H9 (cell line): ENCODE data around the gene NSUN6. TPM values are rescaled to one million over a fixed set of nuclear protein-coding genes. Genes with fewer than 3 reads are reported as not detected.

Experiments used
- DNase-seq: peaks from one replicate; pipeline ENCODE4 v3.0.0-alpha.2; 2017
- H2AFZ ChIP-seq: one replicate; pipeline ENCODE4 v1.6.1; 2013; ENCODE audit warnings: mild to moderate bottlenecking, low read length, control low read depth, moderate library complexity
- H2AK5ac ChIP-seq: 2 replicates; pipeline ENCODE4 v1.6.1; 2013; ENCODE audit warnings: low read length, control low read depth, mixed read lengths; ENCODE audit not compliant: insufficient read length
- H2BK120ac ChIP-seq: one replicate; pipeline ENCODE4 v1.6.1; 2013; ENCODE audit warnings: low read depth, mild to moderate bottlenecking, low read length, control low read depth, inconsistent platforms; ENCODE audit not compliant: poor library complexity, severe bottlenecking
- H2BK12ac ChIP-seq: 2 replicates; pipeline ENCODE4 v1.6.1; 2013; ENCODE audit warnings: low read length, control low read depth, mixed read lengths, low read depth; ENCODE audit not compliant: insufficient read length
- H2BK15ac ChIP-seq: 2 replicates; pipeline ENCODE4 v1.6.1; 2013; ENCODE audit warnings: low read depth, low read length, control low read depth
- H2BK20ac ChIP-seq: one replicate; pipeline ENCODE4 v1.6.1; 2013; ENCODE audit warnings: low read depth, mild to moderate bottlenecking, low read length, control low read depth, inconsistent platforms; ENCODE audit not compliant: poor library complexity, severe bottlenecking
- H2BK5ac ChIP-seq: 2 replicates; pipeline ENCODE4 v1.6.1; 2013; ENCODE audit warnings: low read length, control low read depth, mixed read lengths; ENCODE audit not compliant: insufficient read length
- H3K14ac ChIP-seq: 2 replicates; pipeline ENCODE4 v1.6.1; 2013; ENCODE audit warnings: low read length, control low read depth; ENCODE audit not compliant: insufficient read depth
- H3K18ac ChIP-seq: 2 replicates; pipeline ENCODE4 v1.6.1; 2013; ENCODE audit warnings: low read depth, mild to moderate bottlenecking, mixed read lengths, low read length, control low read depth; ENCODE audit not compliant: insufficient read length
- H3K23ac ChIP-seq: 2 replicates; pipeline ENCODE4 v1.6.1; 2013; ENCODE audit warnings: low read length, control low read depth, mixed read lengths, low read depth; ENCODE audit not compliant: insufficient read length
- H3K23me2 ChIP-seq: 2 replicates; pipeline ENCODE4 v1.6.1; 2013; ENCODE audit warnings: low read depth, mild to moderate bottlenecking, mixed read lengths, low read length, control low read depth; ENCODE audit not compliant: insufficient read length, poor library complexity, severe bottlenecking
- H3K27ac ChIP-seq: 2 replicates; pipeline ENCODE4 v1.5.1; 2013; ENCODE audit warnings: low read length, control low read depth, mixed read lengths, low read depth; ENCODE audit not compliant: insufficient read length
- H3K27me3 ChIP-seq: 2 replicates; pipeline ENCODE4 v1.6.1; 2013; ENCODE audit warnings: low read length, control low read depth, inconsistent platforms; ENCODE audit not compliant: insufficient read depth
- H3K4ac ChIP-seq: 2 replicates; pipeline ENCODE4 v1.6.1; 2013; ENCODE audit warnings: low read depth, mild to moderate bottlenecking, control low read depth, inconsistent platforms, low read length, moderate library complexity
- H3K4me1 ChIP-seq: 2 replicates; pipeline ENCODE4 v1.6.1; 2013; ENCODE audit warnings: low read length, control low read depth, inconsistent platforms; ENCODE audit not compliant: insufficient read depth
- H3K4me2 ChIP-seq: 2 replicates; pipeline ENCODE4 v1.6.1; 2013; ENCODE audit warnings: low read length, control low read depth, mixed read lengths; ENCODE audit not compliant: insufficient read length, insufficient read depth
- H3K56ac ChIP-seq: 2 replicates; pipeline ENCODE4 v1.6.1; 2013; ENCODE audit warnings: low read depth, mild to moderate bottlenecking, mixed read lengths, low read length, control low read depth; ENCODE audit not compliant: insufficient read length
- H3K79me1 ChIP-seq: 2 replicates; pipeline ENCODE4 v1.6.1; 2013; ENCODE audit warnings: low read depth, mild to moderate bottlenecking, moderate library complexity, low read length, control low read depth, inconsistent platforms; ENCODE audit not compliant: insufficient read depth, poor library complexity, severe bottlenecking
- H3K79me2 ChIP-seq: 2 replicates; pipeline ENCODE4 v1.6.1; 2013; ENCODE audit warnings: low read length, control low read depth, inconsistent platforms; ENCODE audit not compliant: insufficient read depth
- H3K9ac ChIP-seq: 2 replicates; pipeline ENCODE4 v1.6.1; 2013; ENCODE audit warnings: low read length, control low read depth, mixed read lengths; ENCODE audit not compliant: insufficient read length; ENCODE audit errors: extremely low read depth
- H3K9me3 ChIP-seq: one replicate; pipeline ENCODE4 v1.6.1; 2013; ENCODE audit warnings: low read depth, low read length, inconsistent platforms; ENCODE audit not compliant: control insufficient read depth
- H3T11ph ChIP-seq: one replicate; pipeline ENCODE4 v1.6.1; 2013; ENCODE audit warnings: mild to moderate bottlenecking, low read length, control low read depth, inconsistent platforms
- H4K20me1 ChIP-seq: one replicate; pipeline ENCODE4 v1.6.1; 2013; ENCODE audit not compliant: control insufficient read depth, insufficient read length, insufficient read depth
- H4K5ac ChIP-seq: 2 replicates; pipeline ENCODE4 v1.6.1; 2013; ENCODE audit warnings: low read depth, mild to moderate bottlenecking, mixed read lengths, low read length, control low read depth; ENCODE audit not compliant: insufficient read length
- H4K8ac ChIP-seq: replicated peaks from 2 replicates; pipeline ENCODE4 v1.6.1; 2013; ENCODE audit warnings: low read length, control low read depth, mixed read lengths, low read depth; ENCODE audit not compliant: insufficient read length
- H4K91ac ChIP-seq: 2 replicates; pipeline ENCODE4 v1.6.1; 2013; ENCODE audit warnings: low read depth, mild to moderate bottlenecking, moderate library complexity, mixed read lengths, low read length, control low read depth; ENCODE audit not compliant: insufficient read length
- H3K27ac Mint-ChIP-seq, 3 experiments: 2 replicates in 2 of 3; 3 replicates in 1 of 3; pipeline ENCODE4 v1.8.0; 2020 to 2021; ENCODE audit warnings: mixed read lengths in 3 of 3, mild to moderate bottlenecking in 1 of 3, moderate library complexity in 1 of 3
- H3K27me3 Mint-ChIP-seq: 2 replicates; pipeline ENCODE4 v1.8.0; 2021; ENCODE audit warnings: low read depth, mild to moderate bottlenecking, moderate library complexity, mixed read lengths
- H3K36me3 Mint-ChIP-seq, 3 experiments: 2 replicates in 2 of 3; 3 replicates in 1 of 3; pipeline ENCODE4 v1.8.0; 2020 to 2021; ENCODE audit warnings: low read depth in 3 of 3, mixed read lengths in 3 of 3; ENCODE audit not compliant: insufficient read depth in 1 of 3
- H3K4me1 Mint-ChIP-seq, 2 experiments: 2 replicates each; pipeline ENCODE4 v1.8.0; 2020; ENCODE audit warnings: mixed read lengths in 2 of 2
- H3K4me3 Mint-ChIP-seq, 2 experiments: 2 replicates in 1 of 2; 3 replicates in 1 of 2; pipeline ENCODE4 v1.8.0; 2020 to 2021; ENCODE audit warnings: mild to moderate bottlenecking in 2 of 2, mixed read lengths in 2 of 2, moderate library complexity in 1 of 2
- H3K9me3 Mint-ChIP-seq, 2 experiments: 2 replicates in 1 of 2; 3 replicates in 1 of 2; pipeline ENCODE4 v1.8.0; 2020; ENCODE audit warnings: mild to moderate bottlenecking in 2 of 2, mixed read lengths in 2 of 2, moderate library complexity in 1 of 2
- CTCF ChIP-seq: fragments of 200-600 bp; sonication (generic); conservative IDR thresholded peaks from 3 replicates; pipeline ENCODE4 v1.8.0; 2021; ENCODE audit warnings: antibody characterized with exemption, mild to moderate bottlenecking
- WGBS: extraction: QIAGEN DNeasy Blood & Tissue Kit; methylation state at CpG from one replicate; pipeline ENCODE4 v1.1.7; 2013; ENCODE audit warnings: missing lambda C conversion rate, low lambda C conversion rate, mixed read lengths; ENCODE audit not compliant: insufficient read length; ENCODE audit errors: extremely low coverage; 5-methylcytosine and 5-hydroxymethylcytosine counted together
- total RNA-seq: library from RNA; stranded (reverse); gene quantifications from 2 replicates; pipeline ENCODE4 v1.2.1, GENCODE V29; 2021

Gene NSUN6
- total RNA-seq, 1 experiment from 2014 or later: 11.9 TPM

- no peak for DNase-seq
- Histone ChIP-seq H3K14ac (no peak overlapping the region), H2BK15ac (no peak overlapping the region), H2BK5ac (no peak overlapping the region), H3K4me1 (no peaks in the 10 kb centered on the region), H3K27ac (no peak overlapping the region), H2BK20ac (no peak overlapping the region), H3K27me3 (no peaks in the 10 kb centered on the region), H2AK5ac (no peak overlapping the region), H4K8ac (no peak overlapping the region), H3K23me2 (no peaks in the 10 kb centered on the region), H2AFZ (no peak overlapping the region), H3K79me1 (no peaks in the 10 kb centered on the region), H2BK120ac (no peak overlapping the region), H3K4me2 (no peak overlapping the region), H3K56ac (no peak overlapping the region), H4K91ac (no peak overlapping the region), H3K9me3 (peaks cover 97% of the 10 kb centered on the region), H3K4ac (no peak overlapping the region), H2BK12ac (no peak overlapping the region), H3K9ac (no peak overlapping the region), H4K20me1 (no peaks in the 10 kb centered on the region), H4K5ac (no peak overlapping the region), H3K23ac (no peak overlapping the region), H3K18ac (no peak overlapping the region), H3T11ph (no peak overlapping the region), H3K79me2 (no peaks in the 10 kb centered on the region)
- Mint-ChIP-seq H3K4me1 (no peaks in the 10 kb centered on the region), H3K9me3 (no peaks in the 10 kb centered on the region), H3K4me3 (no peak overlapping the region), H3K36me3 (no peaks in the 10 kb centered on the region), H3K27ac (no peak overlapping the region), H3K27me3 (no peaks in the 10 kb centered on the region)
- 100% methylated on average over 6 of the region's 6 CpGs for WGBS
- TF ChIP-seq CTCF: no peak
Measured at GRCh38 chr10:18563003-18563726, 88.2 kb downstream of the NSUN6 start.
